ENCODE measurements around the gene CAV1. TPM values are rescaled to one million over a fixed set of nuclear protein-coding genes. Genes with fewer than 3 reads are reported as not detected.

CAV1 gene
- total and polyA plus RNA-seq, 2 experiments from 2014 or later: 0.69 to 3.2 TPM

DNA sequence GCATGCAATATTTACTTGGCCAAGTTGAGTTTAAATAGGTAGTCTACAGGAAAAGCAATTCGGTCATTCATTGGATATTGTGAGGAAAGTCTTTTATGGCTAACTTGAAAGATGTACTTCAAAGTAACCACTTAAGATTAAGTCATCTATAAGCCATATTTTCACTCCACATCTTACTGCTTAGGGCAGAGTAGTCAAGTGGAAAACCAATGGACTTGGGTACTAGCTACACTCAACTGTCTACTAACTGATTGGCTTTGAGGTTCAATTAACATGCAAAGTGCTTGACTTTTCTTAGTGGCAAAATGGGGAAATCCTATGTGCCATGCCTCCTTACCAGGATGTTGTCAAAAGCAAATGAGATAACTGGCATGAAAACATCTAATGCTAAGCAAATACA lies 51.0 kb downstream of the CAV1 start:
- peaks cover 14% of the 10 kb centered on the region for H3K4me1 ChIP-seq (ENCODE audit: low read depth)
- H3K27ac ChIP-seq: no peak overlapping the region
- no peak for DNase-seq (ENCODE audit: low read depth in 1 of 2, low spot score in 1 of 2)
- TF ChIP-seq, protein P1, sequence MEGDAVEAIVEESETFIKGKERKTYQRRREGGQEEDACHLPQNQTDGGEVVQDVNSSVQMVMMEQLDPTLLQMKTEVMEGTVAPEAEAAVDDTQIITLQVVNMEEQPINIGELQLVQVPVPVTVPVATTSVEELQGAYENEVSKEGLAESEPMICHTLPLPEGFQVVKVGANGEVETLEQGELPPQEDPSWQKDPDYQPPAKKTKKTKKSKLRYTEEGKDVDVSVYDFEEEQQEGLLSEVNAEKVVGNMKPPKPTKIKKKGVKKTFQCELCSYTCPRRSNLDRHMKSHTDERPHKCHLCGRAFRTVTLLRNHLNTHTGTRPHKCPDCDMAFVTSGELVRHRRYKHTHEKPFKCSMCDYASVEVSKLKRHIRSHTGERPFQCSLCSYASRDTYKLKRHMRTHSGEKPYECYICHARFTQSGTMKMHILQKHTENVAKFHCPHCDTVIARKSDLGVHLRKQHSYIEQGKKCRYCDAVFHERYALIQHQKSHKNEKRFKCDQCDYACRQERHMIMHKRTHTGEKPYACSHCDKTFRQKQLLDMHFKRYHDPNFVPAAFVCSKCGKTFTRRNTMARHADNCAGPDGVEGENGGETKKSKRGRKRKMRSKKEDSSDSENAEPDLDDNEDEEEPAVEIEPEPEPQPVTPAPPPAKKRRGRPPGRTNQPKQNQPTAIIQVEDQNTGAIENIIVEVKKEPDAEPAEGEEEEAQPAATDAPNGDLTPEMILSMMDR (IDR thresholded peaks at IDR 0.05; ENCODE audit: low read depth, low read length): no peak
- no peaks in the 10 kb centered on the region for H3K36me3 ChIP-seq
- H3K27me3 ChIP-seq: no peaks in the 10 kb centered on the region
- H3K9me3 ChIP-seq (ENCODE audit: low read depth): no peaks in the 10 kb centered on the region
- no peak overlapping the region for H3K4me3 ChIP-seq

DNA sequence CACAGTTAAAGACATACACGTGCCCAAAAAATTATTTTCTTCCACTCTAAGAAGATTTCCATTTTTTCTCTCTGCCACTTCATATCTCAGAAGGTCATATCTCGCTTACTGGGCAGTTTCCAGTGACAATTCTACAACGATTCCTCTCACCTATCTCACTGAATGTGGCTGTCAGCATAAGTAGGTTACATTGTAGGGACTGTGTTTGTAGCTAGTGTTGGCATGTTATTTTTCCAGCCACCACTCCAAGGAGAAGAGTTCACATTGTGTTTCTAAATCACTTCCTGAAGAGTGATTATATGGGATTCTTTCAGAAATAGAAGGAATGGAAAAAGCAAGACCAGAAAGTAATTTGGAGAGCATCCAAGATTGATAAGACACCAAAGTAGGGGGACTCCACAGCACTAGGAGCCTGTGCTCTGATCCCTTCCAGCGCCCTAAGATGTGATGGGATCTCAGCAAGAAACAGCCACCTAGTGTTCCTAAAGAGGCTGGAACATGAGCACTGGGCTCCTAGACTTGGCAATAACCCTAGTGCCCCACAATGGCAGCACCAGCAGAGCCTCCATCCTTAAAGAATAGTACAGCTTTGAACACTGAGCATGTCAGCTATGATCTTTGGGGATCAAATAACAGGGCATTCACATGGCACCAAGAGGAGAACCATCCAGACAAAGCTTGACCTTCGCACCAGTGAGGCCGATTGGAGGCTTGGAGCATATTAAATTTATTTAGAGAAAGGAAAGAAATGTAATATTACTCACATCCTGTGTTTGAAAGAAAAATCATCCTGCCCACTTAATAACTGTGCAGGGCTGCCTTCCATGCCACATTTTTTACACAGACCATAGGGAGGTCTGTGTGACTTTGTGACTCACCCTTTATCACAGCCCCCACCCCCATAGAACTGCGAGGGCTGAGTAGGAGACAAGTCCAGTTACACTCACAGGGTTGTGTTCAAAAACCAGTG lies 51.8 kb downstream of the CAV1 start:
- Histone ChIP-seq H3K27ac (no peak overlapping the region), H3K27me3 (no peaks in the 10 kb centered on the region), H3K4me1 (ENCODE audit: low read depth) (peaks cover 14% of the 10 kb centered on the region), H3K9me3 (ENCODE audit: low read depth) (no peaks in the 10 kb centered on the region), H3K4me3 (no peak overlapping the region), H3K36me3 (no peaks in the 10 kb centered on the region)
- peak in 1 of 2 donors; percentile 89 for DNase-seq (ENCODE audit: low read depth in 1 of 2, low spot score in 1 of 2)
- TF ChIP-seq, protein P1 (IDR thresholded peaks at IDR 0.05; ENCODE audit: low read depth, low read length): peak; percentile 13

- DNase-seq (ENCODE audit: low read depth in 1 of 2, low spot score in 1 of 2): peak in 1 of 2 donors; percentile 24
- Histone ChIP-seq H3K4me1 (ENCODE audit: low read depth) (peaks cover 14% of the 10 kb centered on the region), H3K27ac (no peak overlapping the region), H3K9me3 (ENCODE audit: low read depth) (no peaks in the 10 kb centered on the region), H3K4me3 (no peak overlapping the region), H3K27me3 (no peaks in the 10 kb centered on the region), H3K36me3 (no peaks in the 10 kb centered on the region)
- TF ChIP-seq, protein P1 (IDR thresholded peaks at IDR 0.05; ENCODE audit: low read depth, low read length): no peak
Observed at GRCh38 chr7:116577320-116577871, 52.6 kb downstream of the CAV1 start.

- Histone ChIP-seq H3K9me3 (ENCODE audit: low read depth) (no peaks in the 10 kb centered on the region), H3K27me3 (no peaks in the 10 kb centered on the region), H3K4me1 (ENCODE audit: low read depth) (peaks cover 14% of the 10 kb centered on the region), H3K36me3 (no peaks in the 10 kb centered on the region), H3K27ac (no peak overlapping the region), H3K4me3 (no peak overlapping the region)
- TF ChIP-seq, protein P1 (IDR thresholded peaks at IDR 0.05; ENCODE audit: low read depth, low read length): no peak
- peak in 1 of 2 donors; percentile 46 for DNase-seq (ENCODE audit: low read depth in 1 of 2, low spot score in 1 of 2)
Observed at GRCh38 chr7:116578526-116578925, 53.7 kb downstream of the CAV1 start.

DNA sequence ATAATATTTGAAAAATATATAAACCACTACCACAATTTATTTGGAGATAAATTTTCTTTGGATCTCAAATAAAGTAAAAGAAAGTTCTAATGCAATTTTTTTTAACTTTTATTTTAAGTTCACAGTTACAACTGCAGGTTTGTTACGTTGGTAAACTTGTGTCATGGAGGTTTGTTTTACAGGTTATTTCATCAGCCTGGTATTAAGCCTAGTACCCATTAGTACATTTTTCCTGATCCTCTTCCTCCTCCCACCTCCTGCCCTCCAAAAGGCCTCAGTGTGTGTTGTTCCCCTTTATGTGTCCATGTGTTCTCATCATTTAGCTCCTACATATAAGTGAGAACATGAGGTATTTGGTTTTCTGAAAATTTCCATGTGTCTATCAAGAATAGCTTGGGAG lies 54.5 kb downstream of the CAV1 start:
- H3K9me3 ChIP-seq (ENCODE audit: low read depth): no peaks in the 10 kb centered on the region
- H3K27ac ChIP-seq: no peak overlapping the region
- TF ChIP-seq, protein P1 (IDR thresholded peaks at IDR 0.05; ENCODE audit: low read depth, low read length): no peak
- no peak for DNase-seq (ENCODE audit: low read depth in 1 of 2, low spot score in 1 of 2)
- no peaks in the 10 kb centered on the region for H3K36me3 ChIP-seq
- no peaks in the 10 kb centered on the region for H3K27me3 ChIP-seq
- H3K4me1 ChIP-seq (ENCODE audit: low read depth): peaks cover 8% of the 10 kb centered on the region
- H3K4me3 ChIP-seq: no peak overlapping the region

All from cardiac muscle cell (in vitro differentiated cells and primary cell).